ENCODE results near the gene RBM20.

DNA sequence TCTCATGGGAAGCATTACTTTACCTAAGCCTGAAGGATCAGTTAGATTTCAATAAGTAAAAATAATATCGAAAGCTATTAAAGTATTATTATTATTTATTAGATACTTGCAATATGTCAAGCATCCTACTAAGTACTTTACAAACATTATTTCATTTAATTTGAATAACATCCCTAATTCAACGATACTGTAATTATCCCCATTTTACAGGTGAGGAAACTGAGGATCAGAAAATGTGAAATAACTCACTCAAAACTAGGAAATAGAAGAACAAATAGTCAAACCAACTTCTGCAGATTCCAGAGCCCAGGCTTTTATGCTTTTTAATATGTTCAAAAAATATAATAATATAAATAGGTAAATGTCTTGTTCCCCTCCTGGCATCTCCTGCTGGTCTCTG lies 217.3 kb downstream of the RBM20 start:
- no peak for TF ChIP-seq YY1 (IDR thresholded peaks at IDR 0.05; ENCODE audit: insufficient read depth, insufficient read length)
- no peak for TF ChIP-seq ZNF274 (IDR thresholded peaks at IDR 0.05; ENCODE audit: low read depth, low read length)
- no peak for TF ChIP-seq SUZ12 (IDR thresholded peaks at IDR 0.05; ENCODE audit: extremely low read depth, insufficient read depth, insufficient read length)

Measured in NT2/D1 (cell line).